ENCODE data around the gene ANKRD50.

DNA sequence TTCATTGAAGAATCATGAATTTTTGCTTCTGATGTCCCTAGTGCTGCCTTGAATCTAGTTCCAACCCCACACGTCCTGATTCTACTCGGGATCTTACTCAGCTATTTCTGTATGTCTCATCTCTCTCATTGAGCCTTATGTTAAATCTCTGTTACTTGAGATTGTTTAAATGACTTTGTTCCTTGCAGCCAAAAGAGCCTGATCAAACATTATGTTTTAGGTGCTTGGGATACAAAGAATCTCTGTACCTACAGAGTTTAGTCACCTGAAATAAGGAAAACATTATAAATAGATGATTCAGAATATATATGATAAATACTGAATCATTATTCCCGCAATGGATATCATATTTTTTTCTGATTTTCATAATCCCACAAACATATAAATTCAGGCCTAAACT, 13.7 kb upstream of the ANKRD50 start:
- TF ChIP-seq, protein P1, sequence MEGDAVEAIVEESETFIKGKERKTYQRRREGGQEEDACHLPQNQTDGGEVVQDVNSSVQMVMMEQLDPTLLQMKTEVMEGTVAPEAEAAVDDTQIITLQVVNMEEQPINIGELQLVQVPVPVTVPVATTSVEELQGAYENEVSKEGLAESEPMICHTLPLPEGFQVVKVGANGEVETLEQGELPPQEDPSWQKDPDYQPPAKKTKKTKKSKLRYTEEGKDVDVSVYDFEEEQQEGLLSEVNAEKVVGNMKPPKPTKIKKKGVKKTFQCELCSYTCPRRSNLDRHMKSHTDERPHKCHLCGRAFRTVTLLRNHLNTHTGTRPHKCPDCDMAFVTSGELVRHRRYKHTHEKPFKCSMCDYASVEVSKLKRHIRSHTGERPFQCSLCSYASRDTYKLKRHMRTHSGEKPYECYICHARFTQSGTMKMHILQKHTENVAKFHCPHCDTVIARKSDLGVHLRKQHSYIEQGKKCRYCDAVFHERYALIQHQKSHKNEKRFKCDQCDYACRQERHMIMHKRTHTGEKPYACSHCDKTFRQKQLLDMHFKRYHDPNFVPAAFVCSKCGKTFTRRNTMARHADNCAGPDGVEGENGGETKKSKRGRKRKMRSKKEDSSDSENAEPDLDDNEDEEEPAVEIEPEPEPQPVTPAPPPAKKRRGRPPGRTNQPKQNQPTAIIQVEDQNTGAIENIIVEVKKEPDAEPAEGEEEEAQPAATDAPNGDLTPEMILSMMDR (IDR thresholded peaks at IDR 0.05) = no peak
- no peak for TF ChIP-seq POLR2A (IDR thresholded peaks at IDR 0.05)

All from esophagus squamous epithelium (tissue), 4 donors.